HG02938 (cell line): ENCODE results near the gene ARHGAP6.
"Not testable (repeated sequence)": the region's sequence is repeated elsewhere in the genome, so short reads cannot be mapped to it uniquely, and the experiment has no call there.

Experiments used
- ATAC-seq: cut with Tn5 transposase; IDR thresholded peaks from one replicate; pipeline ENCODE4 v1.9.1; 2021; ENCODE audit warnings: mild to moderate bottlenecking, moderate library complexity; ENCODE audit not compliant: unreplicated experiment

Gene ARHGAP6

DNA sequence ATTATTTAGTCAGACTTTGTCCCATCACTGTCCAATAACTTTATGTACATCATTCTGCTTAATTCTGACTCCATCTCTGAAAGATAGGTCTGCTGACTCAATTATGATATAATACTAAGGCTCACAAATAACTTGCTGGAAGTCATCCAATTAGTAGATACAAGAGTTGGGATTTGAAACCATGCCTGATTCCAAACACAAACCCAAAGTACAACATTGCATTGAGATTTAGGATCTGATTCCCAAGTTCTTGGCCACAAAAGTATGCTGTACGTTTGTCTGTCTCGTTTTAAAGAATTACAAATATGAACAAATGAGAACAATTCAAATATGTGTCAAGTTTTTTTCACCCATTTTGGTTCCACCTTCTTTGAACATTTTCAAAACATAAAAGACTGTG, 263.8 kb downstream of the ARHGAP6 start:
- ATAC-seq, result no peak

DNA sequence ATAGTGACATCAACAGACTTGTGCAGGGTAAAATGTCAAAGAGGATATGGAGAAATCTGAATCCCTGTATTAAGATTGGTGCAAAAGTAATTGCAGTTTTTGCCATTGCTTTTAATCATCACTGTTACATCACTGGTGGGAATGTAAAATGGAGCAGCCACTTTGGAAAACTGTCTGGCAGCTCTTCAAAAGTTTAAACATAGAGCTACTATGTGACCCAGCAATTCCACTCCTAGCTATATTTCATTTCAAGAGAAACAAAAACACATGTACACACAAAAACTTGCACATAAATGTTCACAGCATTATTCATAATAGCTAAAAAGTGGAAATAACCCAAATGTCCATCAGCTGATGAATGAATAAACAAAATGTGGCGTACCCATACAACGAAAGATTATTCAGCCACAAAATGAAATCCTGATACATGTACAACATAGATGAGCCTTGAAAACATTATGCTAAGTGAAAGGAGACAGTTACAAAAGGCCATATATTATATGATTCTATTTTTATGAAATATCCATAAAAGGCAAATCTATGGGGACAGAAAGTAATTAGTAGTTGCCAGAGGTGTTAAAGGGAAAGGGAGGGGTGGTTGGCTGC, 266.1 kb downstream of the ARHGAP6 start:
- ATAC-seq, result no peak

GRCh38 chrX:11398785-11399184, 266.9 kb downstream of the ARHGAP6 start:
- no peak for ATAC-seq

GRCh38 chrX:11398139-11398538, 267.6 kb downstream of the ARHGAP6 start:
- no peak for ATAC-seq

GRCh38 chrX:11397680-11398079, 268.0 kb downstream of the ARHGAP6 start:
- ATAC-seq, result peak; percentile 58

DNA sequence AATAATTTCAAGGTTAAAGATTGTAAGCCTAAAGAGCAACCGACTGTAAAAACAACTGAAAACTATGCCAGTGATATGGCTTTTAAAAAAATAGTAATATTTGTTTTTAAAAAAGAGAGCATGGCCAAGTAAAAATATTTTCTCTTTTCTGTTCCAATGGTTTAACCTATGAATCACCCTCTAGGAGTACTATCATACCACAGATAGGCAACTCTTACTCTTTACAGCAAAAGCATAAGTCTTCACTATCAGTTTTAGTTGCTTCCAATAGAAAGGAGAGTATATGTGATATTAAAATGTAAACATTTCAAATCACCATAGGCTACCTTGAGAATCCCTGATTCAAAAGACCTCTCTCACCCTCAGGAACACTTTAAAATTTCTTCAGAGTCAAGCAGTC, 269.9 kb downstream of the ARHGAP6 start:
- ATAC-seq, result no peak

- ATAC-seq, result no peak
Observed at GRCh38 chrX:11393949-11394654, 271.6 kb downstream of the ARHGAP6 start.

GRCh38 chrX:11386812-11387211, 278.9 kb downstream of the ARHGAP6 start:
- no peak for ATAC-seq

- ATAC-seq, result no peak
Observed at GRCh38 chrX:11386001-11386523, 279.7 kb downstream of the ARHGAP6 start.

DNA sequence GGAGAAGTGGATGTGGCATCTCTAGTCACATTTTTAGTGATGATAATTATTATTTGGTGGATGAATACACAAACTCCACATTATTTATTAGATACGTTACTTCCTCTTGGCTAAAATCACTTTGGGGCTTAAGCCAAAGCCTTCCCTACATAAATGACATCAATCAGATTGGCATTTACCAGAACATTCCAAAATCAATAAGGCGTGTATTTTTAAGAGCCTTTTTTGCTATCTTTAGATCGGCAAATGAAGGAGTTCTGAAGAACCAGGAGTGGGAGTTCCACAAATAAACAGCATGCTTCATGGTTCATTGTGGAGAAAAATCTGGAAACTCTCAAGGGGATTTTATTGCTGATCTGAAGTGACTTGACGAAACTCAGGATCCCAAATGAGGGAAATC, 282.8 kb downstream of the ARHGAP6 start:
- no peak for ATAC-seq

GRCh38 chrX:11381464-11381863, 284.3 kb downstream of the ARHGAP6 start:
- ATAC-seq, result peak; percentile 73

DNA sequence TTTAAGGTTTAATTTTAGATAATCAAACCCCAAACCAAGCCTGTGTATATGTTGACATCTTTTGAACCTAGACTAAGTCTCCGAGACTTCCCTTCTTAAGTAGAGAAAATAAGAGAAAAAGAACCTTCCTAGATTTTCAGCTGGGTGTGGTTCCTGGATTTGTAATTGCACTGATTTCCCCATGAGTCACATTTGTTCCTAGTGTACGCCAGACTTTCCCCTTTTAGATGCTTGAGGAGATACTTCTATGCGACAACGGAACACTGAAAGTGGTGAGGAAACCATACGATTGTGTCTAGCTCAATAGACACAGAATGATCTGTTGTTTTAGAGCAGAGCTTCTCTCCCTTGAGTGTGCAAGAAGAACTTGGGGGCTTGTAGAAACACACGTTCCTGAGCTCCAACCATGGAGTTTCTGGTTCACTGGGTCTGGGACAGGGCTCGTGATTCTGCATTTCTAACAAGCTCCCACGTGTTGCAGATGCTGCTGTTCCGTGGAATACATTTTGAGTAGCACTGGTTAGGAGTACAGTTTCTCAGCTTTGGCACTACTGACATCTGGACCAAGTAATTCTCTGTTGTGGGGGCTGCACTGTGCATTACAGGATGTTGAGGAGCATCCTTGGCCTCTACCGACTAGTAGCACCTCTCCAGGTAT, 285.4 kb downstream of the ARHGAP6 start:
- no peak for ATAC-seq

GRCh38 chrX:11376163-11376562, 289.6 kb downstream of the ARHGAP6 start:
- no peak for ATAC-seq

GRCh38 chrX:11375614-11376119, 290.1 kb downstream of the ARHGAP6 start:
- ATAC-seq, result no peak

DNA sequence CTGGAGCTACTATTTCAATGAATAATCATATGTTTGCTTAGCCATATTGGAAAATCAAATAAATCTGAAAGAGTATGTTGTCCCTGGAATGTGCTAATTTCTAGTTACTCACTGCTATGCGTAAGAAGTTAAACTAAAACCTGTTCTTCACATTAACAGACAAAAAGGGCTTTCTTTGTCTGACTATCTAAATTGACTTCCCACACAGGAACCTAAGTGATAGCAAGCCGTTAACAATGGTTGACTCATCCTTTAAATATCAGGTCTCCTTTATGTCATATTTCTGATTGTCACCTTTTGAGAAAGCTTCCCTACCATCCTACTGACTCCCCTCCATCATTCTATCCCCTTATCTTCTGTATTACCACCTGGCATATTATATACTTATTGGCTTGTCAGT, 291.1 kb downstream of the ARHGAP6 start:
- ATAC-seq, result no peak

GRCh38 chrX:11371106-11371505, 294.6 kb downstream of the ARHGAP6 start:
- ATAC-seq, result no peak

- no peak for ATAC-seq
Observed at GRCh38 chrX:11367609-11368430, 297.9 kb downstream of the ARHGAP6 start.

GRCh38 chrX:11366998-11367595, 298.6 kb downstream of the ARHGAP6 start:
- no peak for ATAC-seq

DNA sequence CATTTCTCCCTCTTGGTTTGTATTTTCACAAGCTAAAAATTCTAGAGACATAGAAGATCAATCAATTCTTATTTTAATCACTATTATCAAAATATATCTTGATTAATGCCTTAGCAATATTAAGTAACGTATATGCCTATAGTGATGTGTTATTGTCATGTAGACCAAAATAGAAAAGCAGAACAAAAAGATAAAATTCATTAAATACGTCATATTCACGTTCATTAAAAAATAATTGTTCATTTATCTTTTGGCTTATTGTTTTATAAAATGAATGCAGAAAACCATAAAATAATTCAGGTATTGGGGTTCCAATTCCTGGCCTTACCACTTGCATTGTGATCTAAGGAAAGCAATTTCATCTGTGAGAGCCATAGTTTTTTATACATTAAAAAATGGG, 300.3 kb downstream of the ARHGAP6 start:
- ATAC-seq, result no peak

DNA sequence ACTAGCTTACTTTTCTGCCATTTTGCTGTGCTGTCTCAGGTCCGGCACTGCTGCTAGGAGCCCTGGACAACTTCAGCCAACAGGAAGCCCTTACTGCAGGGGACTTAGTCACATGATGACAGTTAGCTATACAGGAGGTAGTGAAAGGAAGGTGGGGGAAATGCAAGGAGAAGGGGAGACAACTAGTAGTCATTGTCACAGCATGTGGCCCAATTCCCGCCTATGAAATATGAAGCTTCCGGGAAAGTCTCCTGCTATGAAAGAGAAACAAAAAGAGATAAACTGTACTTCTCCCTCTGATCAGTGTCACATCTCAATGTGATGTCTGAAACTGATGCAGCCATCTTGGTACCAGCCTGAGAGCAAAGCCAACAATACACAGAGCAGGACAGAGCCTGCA, 300.9 kb downstream of the ARHGAP6 start:
- ATAC-seq, result no peak

DNA sequence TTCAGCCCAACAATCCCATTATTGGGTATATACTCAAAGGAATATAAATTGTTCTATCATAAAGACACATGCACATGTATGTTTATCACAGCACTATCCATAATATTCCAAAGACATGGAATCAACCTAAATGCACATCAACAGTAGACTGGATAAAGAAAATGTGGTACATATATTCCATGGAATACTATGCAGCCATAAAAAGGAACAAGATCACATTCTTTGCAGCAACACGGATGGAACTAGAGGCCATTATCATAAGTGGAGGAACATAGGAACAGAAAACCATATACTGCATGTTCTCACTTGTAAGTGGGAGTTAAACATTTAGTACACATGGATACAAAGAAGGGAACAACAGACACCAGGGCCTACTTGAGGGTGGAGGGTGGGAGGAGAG, 301.9 kb downstream of the ARHGAP6 start:
- ATAC-seq, result not testable (repeated sequence)
